ENCODE results near the gene ZNF397.

DNA sequence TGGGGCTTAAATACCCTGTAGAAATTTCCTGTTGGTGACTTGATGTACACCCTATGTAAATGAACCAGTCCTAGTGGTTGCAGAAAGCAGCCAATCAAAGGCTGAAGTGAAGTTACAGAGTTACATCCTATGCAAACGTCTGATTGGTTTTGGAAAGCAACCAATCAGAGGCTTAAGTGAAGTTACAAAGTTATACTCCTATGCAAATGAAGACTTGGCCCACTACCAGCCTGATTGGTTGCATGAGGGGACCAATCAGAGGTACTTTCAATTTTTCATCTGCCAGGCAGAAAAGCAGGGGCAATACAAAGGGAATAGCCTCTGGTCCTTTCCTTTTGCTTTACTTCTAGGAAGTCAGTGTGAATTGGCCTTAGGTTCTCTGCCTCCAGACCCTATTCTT is 13.6 kb upstream of the ZNF397 start:
- TF ChIP-seq FOXM1 (IDR thresholded peaks at IDR 0.05; ENCODE audit: borderline replicate concordance) (no peak), ELF4 (IDR thresholded peaks at IDR 0.05) (no peak), L3MBTL2 (conservative IDR thresholded peaks at IDR 0.05) (no peak), NFRKB (IDR thresholded peaks at IDR 0.05) (no peak), BHLHE40 (IDR thresholded peaks at IDR 0.05; ENCODE audit: borderline replicate concordance) (no peak), ZNF384 (IDR thresholded peaks at IDR 0.05) (no peak), SUZ12 (IDR thresholded peaks at IDR 0.05) (no peak), HDGF (IDR thresholded peaks at IDR 0.05; ENCODE audit: borderline replicate concordance) (no peak), SP1 (IDR thresholded peaks at IDR 0.05) (no peak), TARDBP (IDR thresholded peaks at IDR 0.05) (no peak), FOXA1 (IDR thresholded peaks at IDR 0.05) (no peak), LEF1 (IDR thresholded peaks at IDR 0.05; ENCODE audit: borderline replicate concordance) (no peak), ARNT (IDR thresholded peaks at IDR 0.05) (no peak)

Data from HEK293T (cell line).